ENCODE data around the gene SLC8B1. TPM values are rescaled to one million over a fixed set of nuclear protein-coding genes. Genes with fewer than 3 reads are reported as not detected.

SLC8B1 gene
- polyA plus RNA-seq, 2 of the 4 experiments (the other 2 are of a cell fraction), result 11.0 to 11.3 TPM

GRCh38 chr12:113273053-113273725, 61.7 kb downstream of the SLC8B1 start (continued):
- TF ChIP-seq HMGXB4 (CRISPR knock-in tag; IDR thresholded peaks at IDR 0.05; ENCODE audit: borderline replicate concordance) (no peak), HDAC2 (IDR thresholded peaks at IDR 0.05) (no peak)

- peaks cover 3% of the 10 kb centered on the region; the same call in 1 of the 3 replicates for H3K4me1 ChIP-seq
- peak; percentile 79 to 86; a peak in 3 of 4 replicates for TF ChIP-seq CEBPB (IDR thresholded peaks at IDR 0.05)
- no peak for TF ChIP-seq RFX5 (IDR thresholded peaks at IDR 0.05)
- no peak for TF ChIP-seq NPAS2 (CRISPR knock-in tag; IDR thresholded peaks at IDR 0.05; ENCODE audit: borderline replicate concordance)
- WGBS (ENCODE audit: missing lambda C conversion rate), result 92% methylated on average over 12 of the region's 12 CpGs
- FAIRE-seq (no peak), DNase-seq (ENCODE audit: low read depth in 1 of 2, low spot score in 1 of 2) (no peak), ATAC-seq (no peak; a peak in 1 of 6 replicates)
- no peak overlapping the region for H3K4me2 ChIP-seq
- no peak overlapping the region for H3K4me3 ChIP-seq
- H3K27ac ChIP-seq, result no peak overlapping the region
- CTCF ChIA-PET, result interaction anchor here (1.1 kb wide), 1 partner anchor 21 kb away, joined by 3 read pairs; no protein-coding TSS in a partner anchor
- POLR2A ChIA-PET, result no interaction called here
- H3K9me3 ChIP-seq, result no peaks in the 10 kb centered on the region
Observed at GRCh38 chr12:113271853-113272561, 62.9 kb downstream of the SLC8B1 start.

GRCh38 chr12:113271466-113271852, 63.5 kb downstream of the SLC8B1 start:
- peaks cover 3% of the 10 kb centered on the region; the same call in 1 of the 3 replicates for H3K4me1 ChIP-seq
- DNase-seq (ENCODE audit: low read depth in 1 of 2, low spot score in 1 of 2), result no peak
- TF ChIP-seq EHF (CRISPR knock-in tag; IDR thresholded peaks at IDR 0.05), result no peak
- TF ChIP-seq CHD4 (IDR thresholded peaks at IDR 0.05; ENCODE audit: borderline replicate concordance), result no peak
- no peak for TF ChIP-seq RARB (CRISPR knock-in tag; IDR thresholded peaks at IDR 0.05)
- TF ChIP-seq EHMT2 (IDR thresholded peaks at IDR 0.05; ENCODE audit: low read depth), result no peak
- TF ChIP-seq, protein P1, sequence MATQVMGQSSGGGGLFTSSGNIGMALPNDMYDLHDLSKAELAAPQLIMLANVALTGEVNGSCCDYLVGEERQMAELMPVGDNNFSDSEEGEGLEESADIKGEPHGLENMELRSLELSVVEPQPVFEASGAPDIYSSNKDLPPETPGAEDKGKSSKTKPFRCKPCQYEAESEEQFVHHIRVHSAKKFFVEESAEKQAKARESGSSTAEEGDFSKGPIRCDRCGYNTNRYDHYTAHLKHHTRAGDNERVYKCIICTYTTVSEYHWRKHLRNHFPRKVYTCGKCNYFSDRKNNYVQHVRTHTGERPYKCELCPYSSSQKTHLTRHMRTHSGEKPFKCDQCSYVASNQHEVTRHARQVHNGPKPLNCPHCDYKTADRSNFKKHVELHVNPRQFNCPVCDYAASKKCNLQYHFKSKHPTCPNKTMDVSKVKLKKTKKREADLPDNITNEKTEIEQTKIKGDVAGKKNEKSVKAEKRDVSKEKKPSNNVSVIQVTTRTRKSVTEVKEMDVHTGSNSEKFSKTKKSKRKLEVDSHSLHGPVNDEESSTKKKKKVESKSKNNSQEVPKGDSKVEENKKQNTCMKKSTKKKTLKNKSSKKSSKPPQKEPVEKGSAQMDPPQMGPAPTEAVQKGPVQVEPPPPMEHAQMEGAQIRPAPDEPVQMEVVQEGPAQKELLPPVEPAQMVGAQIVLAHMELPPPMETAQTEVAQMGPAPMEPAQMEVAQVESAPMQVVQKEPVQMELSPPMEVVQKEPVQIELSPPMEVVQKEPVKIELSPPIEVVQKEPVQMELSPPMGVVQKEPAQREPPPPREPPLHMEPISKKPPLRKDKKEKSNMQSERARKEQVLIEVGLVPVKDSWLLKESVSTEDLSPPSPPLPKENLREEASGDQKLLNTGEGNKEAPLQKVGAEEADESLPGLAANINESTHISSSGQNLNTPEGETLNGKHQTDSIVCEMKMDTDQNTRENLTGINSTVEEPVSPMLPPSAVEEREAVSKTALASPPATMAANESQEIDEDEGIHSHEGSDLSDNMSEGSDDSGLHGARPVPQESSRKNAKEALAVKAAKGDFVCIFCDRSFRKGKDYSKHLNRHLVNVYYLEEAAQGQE (IDR thresholded peaks at IDR 0.05), result no peak
- no peak for TF ChIP-seq HDAC2 (IDR thresholded peaks at IDR 0.05)
- TF ChIP-seq, protein P2, sequence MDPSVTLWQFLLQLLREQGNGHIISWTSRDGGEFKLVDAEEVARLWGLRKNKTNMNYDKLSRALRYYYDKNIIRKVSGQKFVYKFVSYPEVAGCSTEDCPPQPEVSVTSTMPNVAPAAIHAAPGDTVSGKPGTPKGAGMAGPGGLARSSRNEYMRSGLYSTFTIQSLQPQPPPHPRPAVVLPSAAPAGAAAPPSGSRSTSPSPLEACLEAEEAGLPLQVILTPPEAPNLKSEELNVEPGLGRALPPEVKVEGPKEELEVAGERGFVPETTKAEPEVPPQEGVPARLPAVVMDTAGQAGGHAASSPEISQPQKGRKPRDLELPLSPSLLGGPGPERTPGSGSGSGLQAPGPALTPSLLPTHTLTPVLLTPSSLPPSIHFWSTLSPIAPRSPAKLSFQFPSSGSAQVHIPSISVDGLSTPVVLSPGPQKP (IDR thresholded peaks at IDR 0.05; ENCODE audit: low read depth, low read length), result no peak
- TF ChIP-seq JUN (IDR thresholded peaks at IDR 0.05), result no peak
- no peak for TF ChIP-seq SMC3 (IDR thresholded peaks at IDR 0.05)
- TF ChIP-seq ZFP36 (IDR thresholded peaks at IDR 0.05; ENCODE audit: borderline replicate concordance, partially characterized antibody), result no peak
- no peak for TF ChIP-seq HES2 (IDR thresholded peaks at IDR 0.05)
- no peak for TF ChIP-seq JUNB (IDR thresholded peaks at IDR 0.05)
- no peak for TF ChIP-seq CEBPB (IDR thresholded peaks at IDR 0.05)
- TF ChIP-seq MAFK (IDR thresholded peaks at IDR 0.05; ENCODE audit: partially characterized antibody), result no peak
- no peak for TF ChIP-seq GATA3 (IDR thresholded peaks at IDR 0.05; ENCODE audit: borderline replicate concordance)
- no peak for TF ChIP-seq MAZ (IDR thresholded peaks at IDR 0.05; ENCODE audit: borderline replicate concordance, low read depth, low read length)
- no peak for TF ChIP-seq NR3C1 (IDR thresholded peaks at IDR 0.05)
- TF ChIP-seq ZSCAN20 (CRISPR knock-in tag; IDR thresholded peaks at IDR 0.05), result no peak
- no peak overlapping the region for H3K4me3 ChIP-seq
- CTCF ChIA-PET, result no interaction called here
- no peak overlapping the region for H3K27ac ChIP-seq
- H3K9me3 ChIP-seq, result no peaks in the 10 kb centered on the region
- no peak overlapping the region for H3K4me2 ChIP-seq
- POLR2A ChIA-PET, result no interaction called here
- no peak for FAIRE-seq
- ATAC-seq, result no peak
- WGBS (ENCODE audit: missing lambda C conversion rate), result 92% methylated on average over 10 of the region's 10 CpGs
